NCI-H2107 treated with DMSO at 0.1 percent for 48 hours (cell line): ENCODE data around the gene ZNF664.

Experiments used
- DNase-seq: peaks from one replicate; lab custom pipeline; 2025; ENCODE audit not compliant: unreplicated experiment; lab: John Stamatoyannopoulos, UW

ZNF664 gene

DNA sequence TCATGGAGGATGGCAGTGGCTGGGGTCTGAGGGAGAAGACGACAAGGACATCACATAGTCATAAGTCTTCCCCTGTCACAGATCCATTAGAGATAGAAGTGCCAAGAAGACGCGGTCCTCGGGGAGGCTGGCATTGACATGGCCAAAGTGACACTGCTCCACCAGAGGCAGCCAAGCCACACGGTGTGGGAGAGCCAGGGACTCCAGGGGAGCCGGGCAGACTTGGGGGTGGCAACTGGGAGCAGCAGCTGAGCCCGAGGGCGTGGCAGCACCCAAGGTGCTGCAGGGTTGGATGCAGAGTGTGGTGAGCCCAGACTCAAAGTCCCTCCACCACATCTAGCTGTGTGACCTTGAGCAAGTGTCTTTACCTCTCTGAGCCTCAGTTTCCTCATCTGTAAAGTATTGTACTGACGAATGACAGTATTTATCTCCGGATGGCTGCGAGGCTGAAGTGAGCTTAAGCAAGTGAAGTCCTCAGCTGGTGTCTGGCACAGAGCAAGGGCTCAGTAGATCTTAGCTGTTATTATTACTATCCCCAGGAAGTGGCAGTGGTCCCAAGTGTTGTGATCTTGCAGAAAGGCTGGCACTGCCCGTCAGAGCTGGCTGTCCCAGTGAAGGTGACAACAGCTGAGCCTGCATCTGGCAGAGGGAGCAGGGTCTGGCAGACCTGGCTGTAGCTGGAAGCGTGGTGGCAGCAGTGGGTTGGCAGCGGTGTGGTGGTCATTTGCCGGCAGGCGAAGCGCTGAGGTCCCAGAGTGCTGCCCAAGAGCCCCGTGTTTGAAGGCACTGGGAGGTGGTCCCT, 54.9 kb downstream of the ZNF664 start:
- DNase-seq = no peak

DNA sequence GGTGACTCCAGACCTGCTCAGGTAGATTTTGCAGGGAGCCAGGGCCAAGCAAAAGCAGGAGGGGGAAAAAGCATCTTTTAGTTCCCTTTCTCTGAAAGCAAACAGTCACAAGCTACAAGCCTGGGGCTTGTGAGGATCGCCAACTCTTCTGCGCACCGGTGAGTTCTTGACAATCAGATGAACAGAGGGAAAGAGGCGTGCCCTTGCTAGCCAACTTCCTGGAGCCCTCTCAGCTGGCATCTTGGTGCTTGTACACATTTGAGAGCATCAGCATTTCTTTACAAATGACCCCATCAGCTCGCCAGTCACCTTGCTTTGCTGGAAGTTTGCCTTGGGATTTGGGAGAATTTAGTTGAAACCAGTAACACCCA, 55.5 kb downstream of the ZNF664 start:
- no peak for DNase-seq

GRCh38 chr12:124030008-124030407, 57.0 kb downstream of the ZNF664 start:
- no peak for DNase-seq

- no peak for DNase-seq
Observed at GRCh38 chr12:124030510-124030909, 57.5 kb downstream of the ZNF664 start.

- DNase-seq = no peak
Observed at GRCh38 chr12:124031058-124031457, 58.0 kb downstream of the ZNF664 start.

DNA sequence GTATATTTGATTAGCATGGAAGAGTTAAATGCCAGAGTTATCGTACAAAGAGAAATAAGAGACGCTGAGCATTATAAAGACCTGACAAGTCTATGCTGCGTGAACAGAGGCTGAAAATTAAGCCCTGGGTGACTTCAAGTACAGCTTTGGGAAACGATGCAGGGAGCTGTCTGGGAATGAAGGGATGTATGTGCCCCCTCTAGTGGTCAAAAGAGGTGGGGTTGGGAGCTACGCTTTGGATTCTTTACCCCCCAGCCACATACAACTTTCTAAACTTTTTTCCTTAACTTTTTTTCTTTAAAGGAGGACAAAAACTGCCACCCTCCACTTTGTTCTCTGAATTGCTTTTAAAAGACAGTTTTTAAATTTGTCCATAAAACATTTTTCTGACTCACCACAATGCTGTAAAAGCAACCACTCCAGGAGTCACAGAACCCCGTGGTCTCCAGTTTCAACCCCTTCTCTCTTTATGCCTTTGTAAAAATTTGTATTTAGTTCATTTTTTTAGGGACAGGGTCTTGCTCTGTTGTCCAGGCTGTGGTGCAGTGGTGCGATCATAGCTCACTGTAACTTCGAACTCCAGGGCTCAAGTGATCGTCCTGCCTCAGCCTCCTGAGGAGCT, 59.4 kb downstream of the ZNF664 start:
- peak; percentile 49 for DNase-seq

GRCh38 chr12:124033859-124034258, 60.8 kb downstream of the ZNF664 start:
- DNase-seq = no peak

GRCh38 chr12:124034297-124034696, 61.3 kb downstream of the ZNF664 start:
- no peak for DNase-seq

DNA sequence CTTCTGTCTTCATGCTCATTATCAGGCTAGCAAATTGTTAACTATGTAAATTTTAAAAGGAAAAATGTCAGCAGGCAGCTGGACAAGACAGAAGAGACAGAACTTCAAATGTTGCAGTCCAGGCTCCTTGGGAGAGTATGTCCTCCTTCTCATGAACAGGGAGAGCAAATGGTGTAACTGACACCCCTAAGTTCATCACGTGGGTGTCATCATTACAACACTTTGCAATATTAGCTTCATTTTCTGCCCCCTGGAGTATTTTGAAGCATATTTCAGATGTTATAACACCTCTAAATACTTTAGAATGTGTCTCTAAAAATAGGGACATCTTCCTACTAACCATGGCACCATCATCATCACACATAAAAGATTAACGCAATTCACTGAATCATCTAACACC, 62.1 kb downstream of the ZNF664 start:
- DNase-seq = no peak

DNA sequence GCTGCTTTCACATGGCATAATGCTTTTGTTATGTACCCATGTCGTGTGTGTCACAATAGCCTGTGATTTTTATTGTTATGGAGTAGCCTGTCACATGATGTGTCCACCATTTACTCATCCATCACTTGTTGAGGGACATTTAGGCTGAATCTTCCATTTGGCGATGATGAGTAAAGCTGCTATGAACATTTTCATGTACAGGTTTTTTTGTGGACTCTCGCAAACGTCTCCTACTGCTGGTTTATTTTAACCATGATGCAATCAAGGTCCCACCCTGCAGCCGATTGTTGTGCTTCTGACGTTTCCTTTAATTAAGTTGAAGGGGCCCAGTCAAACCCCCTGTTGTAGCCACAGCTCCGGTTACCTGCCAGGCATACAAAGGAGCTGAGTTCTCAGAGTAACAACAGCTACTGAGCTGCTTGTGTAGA, 63.2 kb downstream of the ZNF664 start:
- DNase-seq = no peak

DNA sequence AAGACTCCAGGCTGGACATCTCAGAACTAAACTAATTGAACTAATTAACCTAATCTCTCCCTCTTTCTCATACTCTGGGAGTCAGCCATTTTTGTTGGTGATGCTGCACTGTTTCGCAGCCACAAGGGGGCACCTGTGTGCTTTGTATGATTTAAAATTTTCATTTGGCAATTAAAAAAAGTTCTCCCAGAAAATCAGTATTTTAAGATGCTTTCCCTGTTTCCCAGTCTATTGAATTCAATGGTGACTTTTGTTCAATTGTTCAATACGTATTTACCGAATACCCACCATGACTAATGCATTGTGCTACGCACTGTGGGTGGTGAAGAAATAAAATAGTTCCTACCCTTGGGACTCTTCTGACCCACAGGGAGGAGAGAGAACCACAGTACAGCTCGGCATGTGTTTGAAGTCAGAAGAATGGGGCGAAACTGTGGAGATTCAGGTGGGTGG, 63.7 kb downstream of the ZNF664 start:
- peak; percentile 43 for DNase-seq

DNA sequence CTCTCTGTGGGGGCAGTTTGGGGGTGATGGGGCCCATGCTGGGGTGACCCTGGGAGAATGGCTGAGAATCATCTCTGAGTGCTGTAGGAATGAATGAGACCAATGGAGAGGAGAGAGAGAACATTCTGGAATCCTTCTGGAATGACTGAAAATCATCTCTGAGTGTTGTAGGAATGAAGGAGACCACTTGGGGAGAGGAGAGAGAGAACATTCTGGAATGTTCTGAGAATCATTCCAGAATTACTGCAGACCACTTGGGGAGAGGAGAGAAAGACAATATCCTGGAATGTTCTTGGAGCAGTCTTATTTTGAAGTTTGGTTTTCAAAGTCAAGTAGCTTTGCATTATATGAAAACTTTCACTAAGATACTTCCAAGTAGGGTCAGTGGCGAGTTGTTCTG, 64.3 kb downstream of the ZNF664 start:
- DNase-seq = no peak

GRCh38 chr12:124039276-124039675, 66.3 kb downstream of the ZNF664 start:
- DNase-seq = no peak

GRCh38 chr12:124040291-124040690, 67.3 kb downstream of the ZNF664 start:
- no peak for DNase-seq

DNA sequence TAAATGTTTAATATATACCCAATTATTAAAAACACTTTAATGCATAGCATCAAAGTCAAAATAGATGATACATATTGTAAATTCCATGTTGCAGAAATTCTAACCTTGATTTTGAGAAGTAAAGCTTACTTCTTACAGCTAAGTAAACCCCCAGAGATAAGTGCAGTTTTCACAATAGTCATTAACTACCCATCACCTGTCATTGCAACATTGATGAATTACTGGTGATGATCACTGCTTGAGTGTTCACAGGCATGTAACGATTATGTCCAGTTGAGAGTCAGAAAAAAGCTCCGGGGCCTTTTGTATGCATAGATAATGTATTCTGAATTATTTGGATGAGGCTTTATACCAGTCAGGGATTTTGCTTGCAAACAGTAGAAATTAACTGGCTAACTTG, 67.7 kb downstream of the ZNF664 start:
- DNase-seq = no peak

GRCh38 chr12:124041907-124042306, 68.9 kb downstream of the ZNF664 start:
- DNase-seq = no peak

DNA sequence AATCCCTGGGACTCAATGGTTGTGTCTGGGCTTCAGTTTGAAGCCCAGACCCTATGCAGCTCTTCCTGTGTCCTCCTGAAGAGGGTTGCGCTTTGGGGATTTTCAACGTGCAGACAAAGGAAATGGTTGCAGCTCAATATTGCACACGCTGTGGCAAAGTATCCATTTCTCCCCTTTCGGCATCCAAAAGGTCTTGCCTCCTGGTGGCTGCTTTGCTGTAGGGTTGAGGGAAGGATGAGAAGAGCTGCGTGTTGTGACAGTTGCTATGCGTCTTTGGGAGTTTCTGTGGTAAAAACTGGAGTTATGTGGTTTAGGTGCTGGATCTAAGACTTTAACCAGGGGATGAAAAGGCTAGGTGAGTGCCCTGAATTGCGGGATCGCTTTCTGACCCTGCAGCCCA, 71.0 kb downstream of the ZNF664 start:
- no peak for DNase-seq

DNA sequence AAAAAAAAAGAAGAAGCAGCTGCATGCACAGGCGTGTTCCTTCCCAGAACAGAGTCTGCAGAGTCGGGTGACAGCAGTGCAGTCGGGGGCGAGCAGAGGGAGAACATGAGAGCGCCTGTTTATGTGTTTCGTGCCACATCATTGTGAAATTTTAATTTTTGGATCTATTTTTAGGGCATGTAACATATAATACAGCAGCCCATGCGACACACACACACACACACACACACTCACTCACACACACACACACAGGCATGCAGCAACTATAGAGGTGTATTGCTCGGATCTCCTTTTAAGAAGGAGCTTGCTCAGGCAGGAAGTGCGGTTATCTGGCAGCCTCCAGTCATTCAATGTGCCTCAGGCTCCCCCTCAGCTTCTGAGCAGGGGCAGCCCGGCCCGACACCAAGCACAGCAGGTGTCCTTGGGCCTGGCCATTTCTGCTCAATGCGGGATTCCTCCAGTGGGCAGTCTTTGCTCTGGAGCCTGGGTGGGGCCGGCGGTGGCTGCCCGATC, 71.8 kb downstream of the ZNF664 start:
- DNase-seq = no peak

GRCh38 chr12:124045671-124046455, 72.8 kb downstream of the ZNF664 start:
- no peak for DNase-seq

DNA sequence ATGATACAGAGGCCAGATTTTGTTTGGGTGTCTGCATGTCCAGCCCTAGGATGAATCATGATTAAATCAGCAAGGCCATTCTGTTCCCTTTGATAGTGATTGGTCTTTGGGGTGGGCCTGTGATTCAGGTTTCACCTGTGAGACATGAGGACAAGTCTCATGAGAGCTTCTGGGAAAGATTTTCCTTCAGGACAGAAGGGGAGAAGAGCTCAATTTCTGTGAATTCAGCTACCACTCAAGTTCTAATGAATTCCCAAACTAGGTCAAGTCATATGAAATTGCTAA, 73.4 kb downstream of the ZNF664 start:
- no peak for DNase-seq

DNA sequence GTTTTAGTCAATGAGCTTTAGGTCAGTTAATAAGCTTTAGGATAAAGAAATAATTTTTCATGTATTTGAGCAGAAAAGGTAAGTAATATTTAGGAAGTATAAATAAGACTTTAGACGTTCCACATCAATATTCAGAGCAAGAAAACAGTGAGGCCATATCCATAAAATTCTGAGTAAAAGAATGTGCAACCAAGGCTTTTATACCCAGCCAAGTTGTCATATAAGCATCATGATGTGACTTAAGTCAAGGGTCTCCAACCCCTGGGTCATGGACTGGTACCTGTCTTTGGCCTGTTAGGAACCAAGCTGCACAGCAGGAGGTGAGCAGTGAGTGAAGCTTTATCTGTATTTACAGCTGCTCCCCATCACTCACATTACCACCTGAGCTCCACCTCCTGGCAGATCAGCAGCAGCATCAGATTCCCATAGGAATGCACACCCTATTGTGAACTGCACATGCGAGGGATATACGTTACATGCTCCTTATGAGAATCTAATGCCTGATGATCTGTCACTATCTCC, 74.1 kb downstream of the ZNF664 start:
- no peak for DNase-seq
